GM12878 (cell line): Measurements from ENCODE around the gene ADGRD1. TPM values are rescaled to one million over a fixed set of nuclear protein-coding genes. Genes with fewer than 3 reads are reported as not detected.

Experiments
- ATAC-seq: fragments of 200-7000 bp; cut with Tn5 transposase; 3 replicates; pipeline ENCODE4 v1.9.1; 2020; ENCODE audit warnings: mild to moderate bottlenecking, moderate library complexity
- BruUV-seq: library from RNA; stranded (reverse); fragments of 400-500 nt; replicated peaks from 2 replicates; lab custom pipeline; 2021; lab: Mats Ljungman, UMichigan
- CTCF ChIA-PET: fragments of 300-600 bp; sonication (Branson Sonifier 250); formaldehyde crosslinking; extraction: SDS; loops from one replicate; lab custom pipeline; 2021; ENCODE audit warnings: inconsistent platforms; lab: Yijun Ruan, JAX
- POLR2A ChIA-PET: fragments of 350-600 bp; formaldehyde crosslinking; extraction: SDS; loops from one replicate; lab custom pipeline; 2021; ENCODE audit warnings: inconsistent platforms; lab: Charles Lee
- RAD21 ChIA-PET: fragments of 300-600 bp; sonication (Branson Sonifier 250); formaldehyde crosslinking; loops from one replicate; lab custom pipeline; 2023; ENCODE audit warnings: antibody characterized with exemption; ENCODE audit not compliant: unreplicated experiment; lab: Charles Lee
- SMC1A ChIA-PET: fragments of 300-600 bp; sonication (Branson Sonifier 250); formaldehyde crosslinking; loops from one replicate; lab custom pipeline; 2023; ENCODE audit not compliant: unreplicated experiment, uncharacterized antibody; lab: Charles Lee
- DNase-seq: peaks from one replicate; pipeline ENCODE4 v3.0.0-alpha.2; 2011; ENCODE audit warnings: low read depth, low spot score
- FAIRE-seq: peaks from 3 replicates; lab custom pipeline; 2011; peaks lifted over from hg19 to GRCh38; lab: Jason Lieb, UNC
- H2AFZ ChIP-seq: 2 replicates; pipeline ENCODE4 v1.6.0; 2011; ENCODE audit warnings: low read depth, low read length, control low read depth; ENCODE audit not compliant: control insufficient read depth
- H3K27ac ChIP-seq: 2 replicates; pipeline ENCODE4 v1.5.1; 2011; ENCODE audit warnings: control low read depth; ENCODE audit not compliant: control insufficient read depth, insufficient read depth
- H3K27me3 ChIP-seq, 2 experiments: replicated peaks in 1 of 2; 2 replicates each; pipeline versions ENCODE4 v1.6.0 to v1.6.1; 2011; ENCODE audit warnings: low read length in 1 of 2; ENCODE audit not compliant: control insufficient read depth in 2 of 2, insufficient read depth in 2 of 2
- H3K36me3 ChIP-seq, 2 experiments: 2 replicates each; pipeline ENCODE4 v1.5.1; 2011; ENCODE audit warnings: low read length in 1 of 2; ENCODE audit not compliant: control insufficient read depth in 2 of 2, insufficient read depth in 2 of 2
- H3K4me1 ChIP-seq: 2 replicates; pipeline ENCODE4 v1.6.1; 2011; ENCODE audit warnings: mild to moderate bottlenecking, low read length, moderate library complexity, mixed read lengths; ENCODE audit not compliant: control insufficient read depth, insufficient read depth
- H3K4me2 ChIP-seq: 2 replicates; pipeline ENCODE4 v1.6.0; 2011; ENCODE audit warnings: control low read depth; ENCODE audit not compliant: control insufficient read depth, insufficient read depth
- H3K4me3 ChIP-seq: fragments of 200-600 bp; sonication (generic); 2 replicates; pipeline ENCODE4 v1.5.1; 2016
- H3K79me2 ChIP-seq: 2 replicates; pipeline ENCODE4 v1.6.0; 2011; ENCODE audit warnings: low read length; ENCODE audit not compliant: control insufficient read depth, insufficient read depth
- H3K9ac ChIP-seq: 2 replicates; pipeline ENCODE4 v1.8.0; 2011; ENCODE audit warnings: low read length, control low read depth, mixed read lengths; ENCODE audit not compliant: control insufficient read depth, insufficient read depth
- H3K9me3 ChIP-seq: replicated peaks from 3 replicates; pipeline ENCODE4 v1.5.1; 2011; ENCODE audit warnings: mild to moderate bottlenecking, low read length; ENCODE audit not compliant: control insufficient read depth, insufficient read depth
- H4K20me1 ChIP-seq: 2 replicates; pipeline ENCODE4 v1.6.0; 2011; ENCODE audit not compliant: control insufficient read depth, insufficient read depth
- ATF2 ChIP-seq: IDR thresholded peaks from 2 replicates; pipeline ENCODE4 v1.6.1; 2012; ENCODE audit warnings: low read length, inconsistent platforms
- BHLHE40 ChIP-seq, 2 experiments: fragments of 450-650 bp in 1 of 2; IDR thresholded peaks; 2 replicates each; pipeline ENCODE4 v1.6.1; 2011 to 2017; ENCODE audit warnings: low read depth in 2 of 2, borderline replicate concordance in 1 of 2, improper control_type of control experiment in 1 of 2, low read length in 1 of 2, mild to moderate bottlenecking in 1 of 2
- CREB1 ChIP-seq: IDR thresholded peaks from 2 replicates; pipeline ENCODE4 v1.6.1; 2012; ENCODE audit warnings: low read depth, mild to moderate bottlenecking, inconsistent platforms
- EP300 ChIP-seq, 2 experiments: fragments of 150-350 bp in 1 of 2; IDR thresholded peaks; 2 replicates each; pipeline ENCODE4 v1.6.1; 2011 to 2012; ENCODE audit warnings: low read depth in 2 of 2, low read length in 2 of 2, borderline replicate concordance in 1 of 2, improper control_type of control experiment in 1 of 2, inconsistent platforms in 1 of 2; ENCODE audit not compliant: control insufficient read depth in 1 of 2
- MAX ChIP-seq: IDR thresholded peaks from 2 replicates; pipeline ENCODE4 v1.6.1; 2012; ENCODE audit warnings: low read depth, low read length, improper control_type of control experiment
- MTA3 ChIP-seq: IDR thresholded peaks from 2 replicates; pipeline ENCODE4 v1.6.1; 2012; ENCODE audit warnings: low read length, inconsistent platforms, borderline replicate concordance
- NFIC ChIP-seq: IDR thresholded peaks from 2 replicates; pipeline ENCODE4 v1.6.1; 2012; ENCODE audit warnings: low read depth, mild to moderate bottlenecking, inconsistent platforms, low read length, moderate library complexity
- POLR2AphosphoS5 ChIP-seq: IDR thresholded peaks from 2 replicates; pipeline ENCODE4 v1.6.1; 2011; ENCODE audit warnings: mild to moderate bottlenecking, low read length, inconsistent platforms
- SKIL ChIP-seq: fragments of 450-650 bp; IDR thresholded peaks from 2 replicates; pipeline ENCODE4 v1.6.1; 2017; ENCODE audit warnings: mild to moderate bottlenecking, low read depth, inconsistent platforms; ENCODE audit not compliant: poor library complexity, severe bottlenecking
- SP1 ChIP-seq: IDR thresholded peaks from one replicate; pipeline ENCODE4 v1.6.1; 2011; ENCODE audit warnings: low read depth, low read length
- TARDBP ChIP-seq: IDR thresholded peaks from 2 replicates; pipeline ENCODE4 v1.6.1; 2016; ENCODE audit warnings: borderline replicate concordance
- TBL1XR1 ChIP-seq: IDR thresholded peaks from 2 replicates; pipeline ENCODE4 v1.6.1; 2012; ENCODE audit warnings: low read depth, low read length, improper control_type of control experiment
- ZBED1 ChIP-seq: IDR thresholded peaks from 2 replicates; pipeline ENCODE4 v1.6.1; 2016; ENCODE audit warnings: borderline replicate concordance
- ZNF24 ChIP-seq: fragments of 450-650 bp; IDR thresholded peaks from 2 replicates; pipeline ENCODE4 v1.6.1; 2017; ENCODE audit warnings: antibody characterized with exemption, mild to moderate bottlenecking
- ZNF622 ChIP-seq: fragments of 450-650 bp; IDR thresholded peaks from 2 replicates; pipeline ENCODE4 v1.6.1; 2017; ENCODE audit warnings: mild to moderate bottlenecking, inconsistent platforms
- ZNF687 ChIP-seq: fragments of 450-650 bp; IDR thresholded peaks from 2 replicates; pipeline ENCODE4 v1.6.1; 2017; ENCODE audit warnings: mild to moderate bottlenecking, moderate library complexity
- WGBS: methylation state at CpG from one replicate; pipeline ENCODE4 v1.1.6; 2016; ENCODE audit warnings: low lambda C conversion rate; ENCODE audit not compliant: insufficient replicate concordance, insufficient coverage; ENCODE audit errors: missing lambda C conversion rate; 5-methylcytosine and 5-hydroxymethylcytosine counted together
- in situ Hi-C: fragments of 300-500 bp; cut with MboI; formaldehyde crosslinking; loops from 9 replicates; pipeline ENCODE4 v1.14.3; 2018; ENCODE audit warnings: mixed read lengths
- intact Hi-C: fragments of 100-400 bp; cut with micrococcal nuclease; formaldehyde crosslinking; loops from one replicate; pipeline ENCODE4 v1.14.2; 2022; ENCODE audit not compliant: unreplicated experiment
- polyA plus RNA-seq, 11 experiments: library from polyadenylated mRNA; depleted of rRNA in 4 of 11; unstranded in 6 of 11; stranded (reverse) in 5 of 11; fragments of >200 nt; fragmentation: Nextera tagmentation in 4 of 11; fragmentation: Illumina TruSeq in 1 of 11; extraction: Ambion mirVana in 4 of 11; extraction: Trizol in 1 of 11; gene quantifications; 1 replicate in 1 of 11; 2 replicates in 10 of 11; pipeline versions ENCODE4 v1.2.1 to v1.2.3, GENCODE V29; 2011 to 2016; ENCODE audit warnings: inconsistent platforms in 2 of 11, missing spikeins in 2 of 11, low read depth in 1 of 11
- total RNA-seq, 4 experiments: library from RNA; depleted of rRNA in 3 of 4; stranded (reverse); fragments of >200 nt in 3 of 4; fragmentation: Illumina TruSeq in 1 of 4; extraction: Trizol in 1 of 4; gene quantifications; 2 replicates each; pipeline versions ENCODE4 v1.2.1 to v1.2.3, GENCODE V29; 2013 to 2021

ADGRD1 gene
- total and polyA plus RNA-seq, 10 of the 15 experiments (the other 5 are each of a cell fraction or from before 2014, with no cell fraction given): 0.15 to 12.7 (median 1.2) TPM

GRCh38 chr12:131002216-131002631 lies 48.5 kb downstream of the ADGRD1 start:
- intact Hi-C loops (loop anchor here (5.0 kb wide), 1 partner anchor 130 kb away; the partner anchor contains the start of gene RAN), in situ Hi-C loops (no loop called here)
- H2AFZ ChIP-seq: peak overlapping the region; percentile 37
- H3K9me3 ChIP-seq: no peaks in the 10 kb centered on the region; the same call in 1 of the 3 replicates
- H3K36me3 ChIP-seq: no peaks in the 10 kb centered on the region
- H3K4me2 ChIP-seq: peak overlapping the region; percentile 30
- H3K4me3 ChIP-seq: no peak overlapping the region
- CTCF ChIA-PET: interaction anchor here (0.5 to 1.4 kb wide), 9 partner anchors 8 to 981 kb away, joined by 3 to 6 read pairs (median 3); no protein-coding TSS in a partner anchor
- POLR2A ChIA-PET: interaction anchor here (0.6 to 1.3 kb wide), 4 partner anchors 32 to 185 kb away, joined by 3 to 6 read pairs (median 4); no protein-coding TSS in a partner anchor
- H3K79me2 ChIP-seq: no peaks in the 10 kb centered on the region
- FAIRE-seq: peak; percentile 66
- peaks cover 14% of the 10 kb centered on the region for H3K4me1 ChIP-seq
- peak; percentile 60 for DNase-seq
- H3K27ac ChIP-seq: peak overlapping the region; percentile 9
- RAD21 ChIA-PET: interaction anchor here (0.5 to 1.9 kb wide), 12 partner anchors 22 to 185 kb away, joined by 3 to 8 read pairs (median 4); partner anchors contain the start of gene ADGRD1
- H3K27me3 ChIP-seq: no peaks in the 10 kb centered on the region
- peak; percentile 92 for ATAC-seq
- BruUV-seq: no TSS peak
- H4K20me1 ChIP-seq: no peaks in the 10 kb centered on the region
- SMC1A ChIA-PET: interaction anchor here (0.7 to 2.8 kb wide), 9 partner anchors 10 to 183 kb away, joined by 3 to 13 read pairs (median 3); partner anchors contain the start of gene ADGRD1
- WGBS: 0% methylated on average over 2 of the region's 2 CpGs
- no peak overlapping the region for H3K9ac ChIP-seq
- peak; percentile 56 for TF ChIP-seq CREB1
- TF ChIP-seq BHLHE40 (IDR thresholded peaks at IDR 0.05; ENCODE audit: borderline replicate concordance in 1 of 2, low read depth in 2 of 2, low read length in 1 of 2): peak; percentile 46 to 47; a peak in 1 of 4 replicates
- no peak for TF ChIP-seq TARDBP
- TF ChIP-seq MAX: peak; percentile 75; the same call in 1 of the 2 replicates
- no peak for TF ChIP-seq ZNF622
- TF ChIP-seq SKIL: peak; percentile 83
- peak; percentile 94 for TF ChIP-seq ZNF687
- 0 out of 2 replicates have a peak, but pooled peaks have one; percentile 58 for TF ChIP-seq ZNF24
- TF ChIP-seq NFIC: peak; percentile 72
- peak; percentile 55; the same call in 1 of the 2 replicates for TF ChIP-seq POLR2AphosphoS5
- peak in 1 of 2 experiments; percentile 84; a peak in 2 of 4 replicates for TF ChIP-seq EP300 (IDR thresholded peaks at IDR 0.05; ENCODE audit: borderline replicate concordance in 1 of 2, control insufficient read depth in 1 of 2, low read depth in 2 of 2, low read length in 2 of 2)
- TF ChIP-seq MTA3: no peak; the same call in 1 of the 2 replicates
- TF ChIP-seq TBL1XR1: peak; percentile 76; the same call in 1 of the 2 replicates
- no peak for TF ChIP-seq ZBED1
- TF ChIP-seq ATF2: peak; percentile 86
- peak; percentile 59 for TF ChIP-seq SP1
